ENCODE measurements around the gene TRIM43.
"Not testable (repeated sequence)": the region's sequence is repeated elsewhere in the genome, so short reads cannot be mapped to it uniquely, and the experiment has no call there.

The TRIM43 gene

GRCh38 chr2:95591701-95592100 lies at the start of gene TRIM43:
Gene TRIM43 (plus strand): TSS chr2:95592001. CDS start chr2:95594024, 2,023 bp downstream.
- DNase-seq (ENCODE audit: extremely low read depth in 1 of 2, low read depth in 1 of 2), result not testable (repeated sequence)

GRCh38 chr2:95551055-95551568 lies 40.7 kb upstream of the TRIM43 start:
- no peak for DNase-seq (ENCODE audit: extremely low read depth in 1 of 2, low read depth in 1 of 2)

GRCh38 chr2:95552911-95553310 lies 38.9 kb upstream of the TRIM43 start:
- DNase-seq (ENCODE audit: extremely low read depth in 1 of 2, low read depth in 1 of 2), result no peak

GRCh38 chr2:95569170-95569569 lies 22.6 kb upstream of the TRIM43 start:
- DNase-seq (ENCODE audit: extremely low read depth in 1 of 2, low read depth in 1 of 2), result no peak

- no peak for DNase-seq (ENCODE audit: extremely low read depth in 1 of 2, low read depth in 1 of 2)
Observed at GRCh38 chr2:95573866-95574265, 17.9 kb upstream of the TRIM43 start.

GRCh38 chr2:95574506-95574905 lies 17.3 kb upstream of the TRIM43 start:
- no peak for DNase-seq (ENCODE audit: extremely low read depth in 1 of 2, low read depth in 1 of 2)

- DNase-seq (ENCODE audit: extremely low read depth in 1 of 2, low read depth in 1 of 2), result no peak
Observed at GRCh38 chr2:95575857-95576256, 15.9 kb upstream of the TRIM43 start.

GRCh38 chr2:95578539-95578938 lies 13.3 kb upstream of the TRIM43 start:
- DNase-seq (ENCODE audit: extremely low read depth in 1 of 2, low read depth in 1 of 2), result no peak

- not testable (repeated sequence) for DNase-seq (ENCODE audit: extremely low read depth in 1 of 2, low read depth in 1 of 2)
Observed at GRCh38 chr2:95583545-95583944, 8.3 kb upstream of the TRIM43 start.

- DNase-seq (ENCODE audit: extremely low read depth in 1 of 2, low read depth in 1 of 2), result not testable (repeated sequence)
Observed at GRCh38 chr2:95584321-95584720, 7.5 kb upstream of the TRIM43 start.

- not testable (repeated sequence) for DNase-seq (ENCODE audit: extremely low read depth in 1 of 2, low read depth in 1 of 2)
Observed at GRCh38 chr2:95589777-95590536, 1.8 kb upstream of the TRIM43 start.

- not testable (repeated sequence) for DNase-seq (ENCODE audit: extremely low read depth in 1 of 2, low read depth in 1 of 2)
Observed at GRCh38 chr2:95592973-95593372, 1.2 kb downstream of the TRIM43 start.

GRCh38 chr2:95595012-95595411 lies 3.2 kb downstream of the TRIM43 start:
- DNase-seq (ENCODE audit: extremely low read depth in 1 of 2, low read depth in 1 of 2), result not testable (repeated sequence)

GRCh38 chr2:95601301-95601700 lies 9.5 kb downstream of the TRIM43 start:
- DNase-seq (ENCODE audit: extremely low read depth in 1 of 2, low read depth in 1 of 2), result not testable (repeated sequence)

GRCh38 chr2:95602146-95602545 lies 10.3 kb downstream of the TRIM43 start:
- DNase-seq (ENCODE audit: extremely low read depth in 1 of 2, low read depth in 1 of 2), result not testable (repeated sequence)

- DNase-seq (ENCODE audit: extremely low read depth in 1 of 2, low read depth in 1 of 2), result not testable (repeated sequence)
Observed at GRCh38 chr2:95608356-95608755, 16.6 kb downstream of the TRIM43 start.

GRCh38 chr2:95609764-95610163 lies 18.0 kb downstream of the TRIM43 start:
- DNase-seq (ENCODE audit: extremely low read depth in 1 of 2, low read depth in 1 of 2), result not testable (repeated sequence)

- DNase-seq (ENCODE audit: extremely low read depth in 1 of 2, low read depth in 1 of 2), result not testable (repeated sequence)
Observed at GRCh38 chr2:95613048-95613447, 21.2 kb downstream of the TRIM43 start.

GRCh38 chr2:95622728-95623127 lies 30.9 kb downstream of the TRIM43 start:
- not testable (repeated sequence) for DNase-seq (ENCODE audit: extremely low read depth in 1 of 2, low read depth in 1 of 2)

GRCh38 chr2:95630987-95631386 lies 39.2 kb downstream of the TRIM43 start:
- not testable (repeated sequence) for DNase-seq (ENCODE audit: extremely low read depth in 1 of 2, low read depth in 1 of 2)

GRCh38 chr2:95633626-95634259 lies 41.9 kb downstream of the TRIM43 start:
- DNase-seq (ENCODE audit: extremely low read depth in 1 of 2, low read depth in 1 of 2), result not testable (repeated sequence)
